GM12878 (cell line): ENCODE measurements around the gene MAN2B1. TPM values are rescaled to one million over a fixed set of nuclear protein-coding genes. Genes with fewer than 3 reads are reported as not detected.

Experiments
- BHLHE40 ChIP-seq, 2 experiments: fragments of 450-650 bp in 1 of 2; IDR thresholded peaks; 2 replicates each; pipeline ENCODE4 v1.6.1; 2011 to 2017; ENCODE audit warnings: low read depth in 2 of 2, borderline replicate concordance in 1 of 2, improper control_type of control experiment in 1 of 2, low read length in 1 of 2, mild to moderate bottlenecking in 1 of 2
- EED ChIP-seq: sonication (generic); IDR thresholded peaks from 2 replicates; pipeline ENCODE4 v1.6.1; 2016; ENCODE audit warnings: antibody characterized with exemption, low read depth
- ETV6 ChIP-seq, 2 experiments: fragments of 450-650 bp in 1 of 2; IDR thresholded peaks in 1 of 2; conservative IDR thresholded peaks in 1 of 2; 2 replicates each; pipeline ENCODE4 v1.6.1; 2014; ENCODE audit warnings: antibody characterized with exemption in 1 of 2, borderline replicate concordance in 1 of 2, low read depth in 1 of 2, mild to moderate bottlenecking in 1 of 2, moderate library complexity in 1 of 2
- FOXK2 ChIP-seq: fragments of 450-650 bp; IDR thresholded peaks from 2 replicates; pipeline ENCODE4 v1.6.1; 2017; ENCODE audit warnings: mild to moderate bottlenecking, moderate library complexity
- GABPA ChIP-seq: IDR thresholded peaks from 2 replicates; pipeline ENCODE4 v1.6.1; 2014; ENCODE audit warnings: antibody characterized with exemption, low read depth, mild to moderate bottlenecking, inconsistent platforms
- HDAC2 ChIP-seq: fragments of 200-600 bp; sonication (generic); IDR thresholded peaks from 2 replicates; pipeline ENCODE4 v1.6.1; 2017
- LARP7 ChIP-seq: fragments of 450-650 bp; IDR thresholded peaks from 2 replicates; pipeline ENCODE4 v1.6.1; 2017; ENCODE audit warnings: mild to moderate bottlenecking
- MEF2B ChIP-seq: fragments of 450-650 bp; IDR thresholded peaks from 2 replicates; pipeline ENCODE4 v1.6.1; 2018; ENCODE audit warnings: mild to moderate bottlenecking, moderate library complexity; ENCODE audit not compliant: partially characterized antibody, poor library complexity, severe bottlenecking
- NFYA ChIP-seq: IDR thresholded peaks from 2 replicates; pipeline ENCODE4 v1.6.1; 2011; ENCODE audit warnings: low read depth, mild to moderate bottlenecking, low read length, improper control_type of control experiment, borderline replicate concordance
- NR2C1 ChIP-seq: fragments of 450-650 bp; IDR thresholded peaks from 2 replicates; pipeline ENCODE4 v1.6.1; 2017; ENCODE audit warnings: antibody characterized with exemption, mild to moderate bottlenecking, moderate library complexity
- NR2F1 ChIP-seq: fragments of 450-650 bp; conservative IDR thresholded peaks from 2 replicates; pipeline ENCODE4 v1.6.1; 2017; ENCODE audit warnings: mild to moderate bottlenecking
- NRF1 ChIP-seq: conservative IDR thresholded peaks from 2 replicates; pipeline ENCODE4 v1.6.1; 2011; ENCODE audit warnings: mild to moderate bottlenecking, low read depth, low read length, improper control_type of control experiment
- PKNOX1 ChIP-seq: fragments of 450-650 bp; IDR thresholded peaks from 2 replicates; pipeline ENCODE4 v1.6.1; 2016; ENCODE audit warnings: mild to moderate bottlenecking
- POLR2AphosphoS2 ChIP-seq: IDR thresholded peaks from 2 replicates; pipeline ENCODE4 v1.6.1; 2011; ENCODE audit warnings: low read depth, mild to moderate bottlenecking, low read length, improper control_type of control experiment, moderate library complexity
- PRDM15 ChIP-seq: fragments of 450-650 bp; formaldehyde crosslinking; IDR thresholded peaks from 2 replicates; pipeline ENCODE4 v1.4.0; 2020; ENCODE audit warnings: mild to moderate bottlenecking, moderate library complexity
- SIN3A ChIP-seq: IDR thresholded peaks from 2 replicates; pipeline ENCODE4 v1.6.1; 2012; ENCODE audit warnings: low read depth, low read length, improper control_type of control experiment
- TBL1XR1 ChIP-seq: IDR thresholded peaks from 2 replicates; pipeline ENCODE4 v1.6.1; 2012; ENCODE audit warnings: low read depth, low read length, improper control_type of control experiment
- ZBTB40 ChIP-seq: fragments of 450-650 bp; IDR thresholded peaks from 2 replicates; pipeline ENCODE4 v1.6.1; 2016; ENCODE audit warnings: mild to moderate bottlenecking, moderate library complexity, borderline replicate concordance
- polyA plus RNA-seq, 11 experiments: library from polyadenylated mRNA; depleted of rRNA in 4 of 11; unstranded in 6 of 11; stranded (reverse) in 5 of 11; fragments of >200 nt; fragmentation: Nextera tagmentation in 4 of 11; fragmentation: Illumina TruSeq in 1 of 11; extraction: Ambion mirVana in 4 of 11; extraction: Trizol in 1 of 11; gene quantifications; 1 replicate in 1 of 11; 2 replicates in 10 of 11; pipeline versions ENCODE4 v1.2.1 to v1.2.3, GENCODE V29; 2011 to 2016; ENCODE audit warnings: inconsistent platforms in 2 of 11, missing spikeins in 2 of 11, low read depth in 1 of 11
- total RNA-seq, 4 experiments: library from RNA; depleted of rRNA in 3 of 4; stranded (reverse); fragments of >200 nt in 3 of 4; fragmentation: Illumina TruSeq in 1 of 4; extraction: Trizol in 1 of 4; gene quantifications; 2 replicates each; pipeline versions ENCODE4 v1.2.1 to v1.2.3, GENCODE V29; 2013 to 2021

MAN2B1 gene
- total and polyA plus RNA-seq, 10 of the 15 experiments (the other 5 are each of a cell fraction or from before 2014, with no cell fraction given): 7.6 to 224 (median 81.4) TPM

DNA sequence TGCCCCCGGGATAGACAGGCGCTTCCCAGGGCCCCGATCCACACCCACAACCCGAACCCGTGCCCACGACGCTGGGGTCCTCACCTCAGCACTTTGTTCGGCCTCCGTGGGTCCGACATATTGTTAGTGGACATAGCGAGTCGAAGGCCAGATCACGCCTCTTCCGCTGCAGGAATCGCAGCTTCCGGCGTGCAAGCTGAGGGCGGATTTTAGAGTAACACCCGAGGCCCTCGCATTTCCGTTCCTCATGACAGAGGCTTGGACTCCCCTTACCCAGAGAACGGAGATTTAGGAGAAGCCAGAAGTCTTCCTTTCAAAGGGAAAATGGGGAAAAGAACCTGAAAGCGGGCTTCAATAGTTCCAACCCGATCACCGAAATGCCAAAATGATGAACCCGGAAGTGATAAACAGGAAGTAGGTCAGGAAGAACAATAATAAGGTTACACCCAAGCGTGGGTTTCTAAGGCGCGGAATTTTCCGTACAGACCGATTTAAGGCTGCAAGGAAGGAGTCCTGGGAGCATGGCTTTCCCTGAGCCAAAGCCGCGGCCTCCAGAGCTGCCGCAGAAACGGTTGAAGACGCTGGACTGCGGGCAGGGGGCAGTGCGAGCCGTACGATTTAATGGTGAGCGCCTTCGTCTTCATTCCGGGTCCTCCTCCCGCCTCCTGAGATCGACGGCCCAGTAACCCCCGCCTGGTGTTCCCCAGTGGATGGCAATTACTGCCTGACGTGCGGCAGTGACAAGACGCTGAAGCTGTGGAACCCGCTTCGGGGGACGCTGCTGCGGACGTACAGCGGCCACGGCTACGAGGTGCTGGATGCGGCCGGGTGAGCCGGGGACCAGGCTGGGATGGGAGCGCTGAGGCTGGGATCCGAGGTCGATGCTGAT, 3.0 kb upstream of the MAN2B1 start (continued):
- peak; percentile 83 for TF ChIP-seq PKNOX1
- TF ChIP-seq NR2C1: peak; percentile 97
- TF ChIP-seq EED: no peak
- no peak for TF ChIP-seq HDAC2
- peak; percentile 69 for TF ChIP-seq NR2F1
- peak; percentile 81 for TF ChIP-seq SIN3A
- TF ChIP-seq NRF1: no peak
- TF ChIP-seq GABPA: peak; percentile 100
- TF ChIP-seq MEF2B: peak; percentile 64
- TF ChIP-seq BHLHE40 (IDR thresholded peaks at IDR 0.05; ENCODE audit: borderline replicate concordance in 1 of 2, low read depth in 2 of 2, low read length in 1 of 2): peak in 1 of 2 experiments; percentile 23; a peak in 1 of 4 replicates
- no peak; a peak in 1 of 4 replicates for TF ChIP-seq ETV6 (conservative IDR thresholded peaks at IDR 0.05 in 1 of 2, IDR thresholded peaks at IDR 0.05 in 1 of 2; ENCODE audit: borderline replicate concordance in 1 of 2, low read depth in 1 of 2)
- TF ChIP-seq POLR2AphosphoS2: peak; percentile 57; the same call in 1 of the 2 replicates
- peak; percentile 91 for TF ChIP-seq FOXK2
- peak; percentile 67 for TF ChIP-seq LARP7
- TF ChIP-seq TBL1XR1: no peak
- peak; percentile 100 for TF ChIP-seq ZBTB40
- TF ChIP-seq NFYA: no peak
- TF ChIP-seq PRDM15 (CRISPR knock-in tag): no peak
